Liver (tissue), 9 donors: ENCODE data around the gene PPP1R13B. TPM values are rescaled to one million over a fixed set of nuclear protein-coding genes. Genes with fewer than 3 reads are reported as not detected.

Source experiments
- DNase-seq: peaks from one replicate; pipeline ENCODE4 v3.0.0-alpha.2; 2017; ENCODE audit warnings: low spot score
- H3K27ac ChIP-seq, 2 donors: one replicate each; pipeline ENCODE4 v1.7.0; 2013; ENCODE audit warnings: inconsistent platforms in 2 of 2, low read length in 2 of 2, control low read depth in 1 of 2, low read depth in 1 of 2, mild to moderate bottlenecking in 1 of 2
- H3K27me3 ChIP-seq, 4 donors: one replicate each; pipeline versions ENCODE4 v1.6.1 to v1.7.0; 2013; ENCODE audit warnings: low read length in 3 of 4, inconsistent platforms in 1 of 4, mild to moderate bottlenecking in 1 of 4, moderate library complexity in 1 of 4; ENCODE audit not compliant: control insufficient read depth in 4 of 4, insufficient read depth in 4 of 4
- H3K36me3 ChIP-seq, 4 donors: one replicate each; pipeline versions ENCODE4 v1.6.1 to v1.7.0; 2013; ENCODE audit warnings: low read length in 3 of 4, mild to moderate bottlenecking in 3 of 4, low read depth in 1 of 4, moderate library complexity in 1 of 4; ENCODE audit not compliant: control insufficient read depth in 4 of 4, insufficient read depth in 3 of 4
- H3K4me1 ChIP-seq, 4 donors: one replicate each; pipeline versions ENCODE4 v1.6.1 to v1.7.0; 2013; ENCODE audit warnings: low read length in 3 of 4, mild to moderate bottlenecking in 3 of 4, moderate library complexity in 1 of 4; ENCODE audit not compliant: control insufficient read depth in 4 of 4, insufficient read depth in 4 of 4
- H3K4me3 ChIP-seq, 3 donors: one replicate each; pipeline versions ENCODE4 v1.6.1 to v1.7.0; 2013; ENCODE audit warnings: low read length in 3 of 3, control low read depth in 1 of 3, low read depth in 1 of 3, mild to moderate bottlenecking in 1 of 3
- H3K9ac ChIP-seq, 2 donors: one replicate each; pipeline ENCODE4 v1.7.0; 2013; ENCODE audit warnings: low read length in 2 of 2, mild to moderate bottlenecking in 2 of 2, moderate library complexity in 2 of 2, control low read depth in 1 of 2, low read depth in 1 of 2
- H3K9me3 ChIP-seq, 4 donors: one replicate each; pipeline versions ENCODE4 v1.6.1 to v1.7.0; 2013; ENCODE audit warnings: low read length in 3 of 4; ENCODE audit not compliant: control insufficient read depth in 4 of 4
- ATF3 ChIP-seq: IDR thresholded peaks from 2 replicates; pipeline ENCODE4 v1.6.1; 2016; ENCODE audit warnings: antibody characterized with exemption
- CTCF ChIP-seq: fragments of 150-350 bp; IDR thresholded peaks from 2 replicates; pipeline ENCODE4 v1.5.1; 2017; ENCODE audit warnings: improper control_type of control experiment, low read depth, low read length; ENCODE audit not compliant: missing input control
- EGR1 ChIP-seq, 2 donors: IDR thresholded peaks; 2 replicates each; pipeline ENCODE4 v1.6.1; 2016 to 2018; ENCODE audit warnings: antibody characterized with exemption in 2 of 2, low read depth in 2 of 2
- GABPA ChIP-seq, 2 donors: IDR thresholded peaks in 1 of 2; conservative IDR thresholded peaks in 1 of 2; 2 replicates each; pipeline ENCODE4 v1.6.1; 2016; ENCODE audit warnings: antibody characterized with exemption in 2 of 2, mild to moderate bottlenecking in 1 of 2, moderate library complexity in 1 of 2
- HNF4A ChIP-seq, 2 donors: conservative IDR thresholded peaks; 2 replicates each; pipeline ENCODE4 v1.6.1; 2016; ENCODE audit warnings: antibody characterized with exemption in 2 of 2, mild to moderate bottlenecking in 2 of 2
- HNF4G ChIP-seq: IDR thresholded peaks from 2 replicates; pipeline ENCODE4 v1.6.1; 2016; ENCODE audit warnings: antibody characterized with exemption
- JUND ChIP-seq, 2 donors: IDR thresholded peaks; 2 replicates each; pipeline ENCODE4 v1.6.1; 2016; ENCODE audit warnings: antibody characterized with exemption in 2 of 2
- NR2F2 ChIP-seq: IDR thresholded peaks from 2 replicates; pipeline ENCODE4 v1.6.1; 2016; ENCODE audit warnings: antibody characterized with exemption
- REST ChIP-seq: IDR thresholded peaks from 2 replicates; pipeline ENCODE4 v1.6.1; 2016; ENCODE audit warnings: antibody characterized with exemption, mild to moderate bottlenecking
- RXRA ChIP-seq, 2 donors: IDR thresholded peaks; 2 replicates each; pipeline ENCODE4 v1.6.1; 2017 to 2018; ENCODE audit warnings: antibody characterized with exemption in 2 of 2, mild to moderate bottlenecking in 1 of 2
- SP1 ChIP-seq: IDR thresholded peaks from 2 replicates; pipeline ENCODE4 v1.6.1; 2018; ENCODE audit warnings: antibody characterized with exemption, mild to moderate bottlenecking
- TAF1 ChIP-seq: conservative IDR thresholded peaks from 2 replicates; pipeline ENCODE4 v1.6.1; 2016; ENCODE audit warnings: antibody characterized with exemption, mild to moderate bottlenecking
- YY1 ChIP-seq: IDR thresholded peaks from 2 replicates; pipeline ENCODE4 v1.6.1; 2016; ENCODE audit warnings: antibody characterized with exemption, mild to moderate bottlenecking
- ZBTB33 ChIP-seq: IDR thresholded peaks from 2 replicates; pipeline ENCODE4 v1.6.1; 2016; ENCODE audit warnings: antibody characterized with exemption
- WGBS: extraction: QIAGEN DNeasy Blood & Tissue Kit; methylation state at CpG from one replicate; pipeline ENCODE4 v1.1.7; 2013; 5-methylcytosine and 5-hydroxymethylcytosine counted together
- polyA plus RNA-seq, 2 donors: library from polyadenylated mRNA; stranded (reverse) in 1 of 2; unstranded in 1 of 2; fragments of 200-250 nt in 1 of 2; fragments of >200 nt in 1 of 2; fragmentation: Nextera tagmentation in 1 of 2; extraction: Ambion mirVana in 1 of 2; gene quantifications; one replicate each; pipeline versions ENCODE4 v1.2.1 to v1.2.3, GENCODE V29; 2013 to 2015
- total RNA-seq, 2 donors: library from RNA; depleted of rRNA; stranded (reverse); fragments of >200 nt; gene quantifications; one replicate each; pipeline ENCODE4 v1.2.3, GENCODE V29; 2014
- TF ChIP-seq, protein P1 (sequence below): IDR thresholded peaks from 2 replicates; pipeline ENCODE4 v1.6.1; 2016; ENCODE audit warnings: antibody characterized with exemption
- donor health status: healthy.
- donor health status: healthy.
- donor health status: healthy.
- donor health status: healthy.
- donor health status: healthy.

PPP1R13B gene
- total and polyA plus RNA-seq, 4 donors: 3.2 to 15.1 (median 5.1) TPM

DNA sequence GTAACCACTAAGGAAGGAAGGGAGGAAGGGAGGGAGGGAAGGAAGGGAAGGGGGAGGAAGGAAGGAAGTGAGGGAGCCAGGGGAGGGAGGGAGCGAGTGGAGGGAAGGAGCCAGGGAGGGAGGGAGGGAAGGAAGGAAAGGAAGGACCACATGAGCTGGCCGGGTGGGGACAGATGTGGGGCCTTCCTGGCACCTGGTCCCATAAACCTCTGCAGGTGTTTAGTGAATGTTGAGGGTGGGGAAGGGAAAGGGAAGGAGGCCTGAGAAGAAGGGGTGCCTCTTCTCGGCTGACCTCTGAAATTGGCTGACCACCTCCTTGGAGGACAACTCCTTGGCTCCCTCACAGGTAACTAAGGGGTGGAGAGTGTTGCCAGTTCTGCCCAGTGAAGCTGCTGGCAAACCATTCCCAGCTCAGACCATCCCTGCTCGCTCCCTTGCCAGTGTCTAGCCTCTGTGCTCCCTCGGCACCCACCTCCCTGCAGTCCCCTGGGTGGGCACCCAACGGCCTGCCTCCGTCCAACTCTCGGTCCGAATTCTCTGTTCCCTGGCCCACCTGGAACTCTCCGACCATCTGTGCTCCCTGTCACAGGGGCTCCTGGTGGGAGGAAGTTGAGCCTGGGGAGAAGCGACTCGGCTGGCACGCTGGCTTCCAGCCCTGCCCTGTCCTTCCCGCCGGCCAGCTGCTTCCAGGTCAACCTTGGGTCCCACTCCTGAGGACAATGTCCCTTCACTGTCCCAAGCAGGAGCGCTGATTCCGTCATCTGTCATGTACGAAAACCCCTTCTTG lies 12.2 kb upstream of the PPP1R13B start:
- TF ChIP-seq NR2F2: peak; percentile 11
- no peak for TF ChIP-seq HNF4G
- Histone ChIP-seq H3K27me3 (no peaks in the 10 kb centered on the region), H3K27ac (no peak overlapping the region), H3K4me3 (no peak overlapping the region), H3K4me1 (peaks cover 2 to 9% (median 8%) of the 10 kb centered on the region in 4 donors), H3K9me3 (no peaks in the 10 kb centered on the region), H3K9ac (no peak overlapping the region), H3K36me3 (no peaks in the 10 kb centered on the region)
- WGBS: 78% methylated on average over 18 of the region's 18 CpGs
- no peak for DNase-seq

- no peaks in the 10 kb centered on the region for H3K9me3 ChIP-seq
- H3K27me3 ChIP-seq: no peaks in the 10 kb centered on the region
- H3K9ac ChIP-seq: no peak overlapping the region
- no peak for TF ChIP-seq CTCF
- no peaks in the 10 kb centered on the region for H3K36me3 ChIP-seq
- peaks cover 2 to 12% (median 8%) of the 10 kb centered on the region in 4 donors for H3K4me1 ChIP-seq
- H3K4me3 ChIP-seq: no peak overlapping the region
- no peak overlapping the region for H3K27ac ChIP-seq
- 91% methylated on average over 13 of the region's 13 CpGs for WGBS
- DNase-seq: no peak
Observed at GRCh38 chr14:103858063-103858781, 10.8 kb upstream of the PPP1R13B start.

- DNase-seq: no peak
- H3K27me3 ChIP-seq: no peaks in the 10 kb centered on the region
- H3K4me1 ChIP-seq: peaks cover 2 to 12% (median 8%) of the 10 kb centered on the region in 4 donors
- H3K27ac ChIP-seq: no peak overlapping the region
- WGBS: 93% methylated on average over 6 of the region's 6 CpGs
- TF ChIP-seq RXRA (IDR thresholded peaks at IDR 0.05) (no peak), ATF3 (no peak), YY1 (no peak), JUND (IDR thresholded peaks at IDR 0.05) (no peak), HNF4G (no peak), GABPA (IDR thresholded peaks at IDR 0.05 in 1 of 2, conservative IDR thresholded peaks at IDR 0.05 in 1 of 2) (no peak), EGR1 (IDR thresholded peaks at IDR 0.05; ENCODE audit: low read depth in 2 of 2) (no peak), SP1 (no peak), TAF1 (no peak), HNF4A (conservative IDR thresholded peaks at IDR 0.05) (no peak), NR2F2 (no peak), REST (no peak), ZBTB33 (no peak)
- TF ChIP-seq, protein P1, sequence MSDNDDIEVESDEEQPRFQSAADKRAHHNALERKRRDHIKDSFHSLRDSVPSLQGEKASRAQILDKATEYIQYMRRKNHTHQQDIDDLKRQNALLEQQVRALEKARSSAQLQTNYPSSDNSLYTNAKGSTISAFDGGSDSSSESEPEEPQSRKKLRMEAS: no peak
- H3K9me3 ChIP-seq: no peaks in the 10 kb centered on the region
- H3K9ac ChIP-seq: no peak overlapping the region
- no peak overlapping the region for H3K4me3 ChIP-seq
- no peaks in the 10 kb centered on the region for H3K36me3 ChIP-seq
Observed at GRCh38 chr14:103857256-103857655, 9.9 kb upstream of the PPP1R13B start.
